GM12865 (cell line): ENCODE data around the gene THAP3.
A peak's percentile ranks its signal among the peaks of the same experiment; 100 is the strongest.

ENCODE experiments used
- DNase-seq: peaks from one replicate; pipeline ENCODE4 v3.0.0; 2010; ENCODE audit warnings: low read depth
- H3K4me3 ChIP-seq: 2 replicates; pipeline ENCODE4 v1.5.1; 2011; ENCODE audit warnings: mild to moderate bottlenecking, low read depth, low read length, control low read depth
- TF ChIP-seq, protein P1 (sequence below): IDR thresholded peaks from 2 replicates; pipeline ENCODE4 v1.5.1; 2011; ENCODE audit warnings: low read length, control low read depth, low read depth, inconsistent platforms; ENCODE audit not compliant: insufficient read depth; ENCODE audit errors: missing control alignments

The THAP3 gene

DNA sequence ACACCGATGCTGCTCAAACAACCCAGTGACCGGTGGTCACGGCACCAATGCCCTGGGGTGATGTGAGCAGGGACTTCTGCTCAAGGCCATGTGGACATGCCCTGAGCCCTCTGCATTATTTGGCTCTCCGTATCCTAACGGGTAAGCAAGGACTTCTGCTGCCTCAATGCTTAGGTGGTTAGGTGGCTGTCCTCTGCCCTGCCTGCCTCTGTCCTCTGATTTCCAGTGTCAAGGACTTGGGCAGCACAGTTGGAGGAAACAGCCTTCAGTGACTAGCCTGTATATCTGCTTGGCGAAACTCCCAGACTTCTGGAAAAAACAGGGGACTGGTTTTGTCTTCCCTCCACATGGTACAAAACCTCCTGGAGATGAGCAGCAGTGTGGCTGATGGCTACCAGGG, 42.5 kb downstream of the THAP3 start:
- TF ChIP-seq, protein P1, sequence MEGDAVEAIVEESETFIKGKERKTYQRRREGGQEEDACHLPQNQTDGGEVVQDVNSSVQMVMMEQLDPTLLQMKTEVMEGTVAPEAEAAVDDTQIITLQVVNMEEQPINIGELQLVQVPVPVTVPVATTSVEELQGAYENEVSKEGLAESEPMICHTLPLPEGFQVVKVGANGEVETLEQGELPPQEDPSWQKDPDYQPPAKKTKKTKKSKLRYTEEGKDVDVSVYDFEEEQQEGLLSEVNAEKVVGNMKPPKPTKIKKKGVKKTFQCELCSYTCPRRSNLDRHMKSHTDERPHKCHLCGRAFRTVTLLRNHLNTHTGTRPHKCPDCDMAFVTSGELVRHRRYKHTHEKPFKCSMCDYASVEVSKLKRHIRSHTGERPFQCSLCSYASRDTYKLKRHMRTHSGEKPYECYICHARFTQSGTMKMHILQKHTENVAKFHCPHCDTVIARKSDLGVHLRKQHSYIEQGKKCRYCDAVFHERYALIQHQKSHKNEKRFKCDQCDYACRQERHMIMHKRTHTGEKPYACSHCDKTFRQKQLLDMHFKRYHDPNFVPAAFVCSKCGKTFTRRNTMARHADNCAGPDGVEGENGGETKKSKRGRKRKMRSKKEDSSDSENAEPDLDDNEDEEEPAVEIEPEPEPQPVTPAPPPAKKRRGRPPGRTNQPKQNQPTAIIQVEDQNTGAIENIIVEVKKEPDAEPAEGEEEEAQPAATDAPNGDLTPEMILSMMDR = no peak
- DNase-seq = no peak
- H3K4me3 ChIP-seq = no peak overlapping the region

DNA sequence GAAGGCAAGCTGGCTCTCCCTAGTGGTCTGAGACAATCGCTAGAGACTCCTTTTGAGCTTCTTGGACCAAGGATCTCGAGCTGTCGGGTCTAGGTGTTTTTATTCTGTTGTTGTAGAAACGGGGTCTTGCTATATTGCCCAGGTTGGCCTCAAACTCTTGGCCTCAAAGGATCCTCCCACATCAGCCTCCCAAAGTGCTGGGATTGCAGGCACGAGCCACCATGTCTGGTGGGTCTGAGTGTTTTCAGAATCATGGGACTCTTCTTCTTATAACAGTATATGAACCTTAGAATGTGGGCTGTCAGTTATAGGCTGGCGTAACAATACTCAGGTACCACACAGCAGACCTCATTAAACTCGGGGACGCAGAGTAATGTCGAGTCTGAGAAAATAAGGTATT, 43.8 kb downstream of the THAP3 start:
- no peak for DNase-seq
- TF ChIP-seq, protein P1 = no peak
- H3K4me3 ChIP-seq = no peak overlapping the region

DNA sequence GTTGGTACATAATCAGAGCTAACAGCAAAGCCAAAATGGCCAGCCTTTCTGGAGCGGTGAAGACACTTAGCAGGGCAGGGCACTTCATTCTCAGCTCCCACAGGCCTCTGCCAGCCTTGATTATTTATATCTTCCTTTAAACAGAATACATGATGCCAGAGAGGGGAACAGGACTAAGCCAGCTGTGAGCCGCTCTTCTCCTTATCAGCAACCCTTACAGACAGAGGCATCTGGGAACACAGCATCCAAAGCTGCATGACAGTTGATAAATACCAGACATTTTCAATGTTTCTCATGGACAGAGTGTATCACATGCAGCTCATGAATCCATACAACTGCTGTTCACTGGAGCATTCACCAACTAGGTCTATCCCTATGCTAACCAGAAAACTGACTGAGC, 47.9 kb downstream of the THAP3 start:
- DNase-seq = no peak
- H3K4me3 ChIP-seq = no peak overlapping the region
- TF ChIP-seq, protein P1 = no peak

DNA sequence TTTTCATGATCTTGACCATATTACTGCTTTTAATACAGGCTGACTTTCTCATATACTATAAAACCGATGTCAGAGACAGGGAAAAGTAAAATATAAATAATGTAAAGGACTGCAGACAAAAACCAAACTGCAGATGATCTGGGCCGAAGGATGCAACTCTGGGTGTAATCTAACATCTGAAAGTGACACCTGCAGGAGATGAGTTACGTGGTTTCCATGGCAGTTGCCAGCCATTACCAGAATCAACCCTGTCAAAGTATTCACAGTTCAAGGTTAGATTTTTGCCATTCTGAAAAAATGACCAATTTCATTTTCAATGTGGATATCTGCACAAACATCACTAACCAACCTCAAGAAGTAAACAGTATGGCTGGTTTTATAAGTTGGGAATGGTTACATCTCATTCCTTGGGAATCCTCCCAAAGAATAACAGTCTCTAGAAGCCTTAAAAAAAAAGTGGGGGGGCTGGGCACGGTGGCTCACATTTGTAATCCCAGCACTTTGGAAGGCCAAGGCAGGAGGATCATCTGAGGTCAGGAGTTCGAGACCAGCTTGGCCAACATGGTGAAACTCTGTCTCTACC, 49.2 kb downstream of the THAP3 start:
- H3K4me3 ChIP-seq = no peak overlapping the region
- peak; percentile 24 for DNase-seq
- TF ChIP-seq, protein P1 = no peak

- TF ChIP-seq, protein P1 = no peak
- H3K4me3 ChIP-seq = no peak overlapping the region
- no peak for DNase-seq
These were observed 50.1 kb downstream of the THAP3 start for GRCh38 chr1:6674771-6675170.

- TF ChIP-seq, protein P1 = no peak
- H3K4me3 ChIP-seq = no peak overlapping the region
- DNase-seq = no peak
These were observed 51.3 kb downstream of the THAP3 start for GRCh38 chr1:6675941-6676340.
